ENCODE measurements around the gene RPS13.
"Not testable (repeated sequence)": the region's sequence is repeated elsewhere in the genome, so short reads cannot be mapped to it uniquely, and the experiment has no call there.

RPS13 gene

GRCh38 chr11:17077520-17078401 is at the start of gene RPS13:
RPS13 (minus strand) TSS chr11:17077667; CDS start chr11:17077641, 26 bp downstream.
- DNase-seq: peak; percentile 99

GRCh38 chr11:17121981-17122380 is 44.5 kb upstream of the RPS13 start:
- DNase-seq: no peak

DNA sequence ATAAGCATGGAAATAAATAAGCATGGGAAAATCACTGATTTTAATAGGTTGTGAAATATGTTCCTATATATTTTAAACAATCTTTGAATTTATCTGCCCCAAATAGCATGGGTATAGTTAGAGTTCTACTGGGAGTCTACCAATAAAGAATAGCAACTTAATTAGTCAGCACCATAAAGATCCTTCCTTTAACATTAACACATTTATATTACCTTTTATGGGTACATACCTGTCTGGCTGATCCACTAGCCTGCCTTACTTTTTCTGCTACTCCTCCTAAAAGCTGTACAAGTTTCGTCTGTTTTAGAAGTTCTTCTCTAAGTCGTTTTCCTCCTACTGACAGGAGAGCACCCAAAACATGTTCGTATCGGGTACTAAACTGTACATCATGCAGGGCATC is 39.8 kb upstream of the RPS13 start:
- DNase-seq: no peak

DNA sequence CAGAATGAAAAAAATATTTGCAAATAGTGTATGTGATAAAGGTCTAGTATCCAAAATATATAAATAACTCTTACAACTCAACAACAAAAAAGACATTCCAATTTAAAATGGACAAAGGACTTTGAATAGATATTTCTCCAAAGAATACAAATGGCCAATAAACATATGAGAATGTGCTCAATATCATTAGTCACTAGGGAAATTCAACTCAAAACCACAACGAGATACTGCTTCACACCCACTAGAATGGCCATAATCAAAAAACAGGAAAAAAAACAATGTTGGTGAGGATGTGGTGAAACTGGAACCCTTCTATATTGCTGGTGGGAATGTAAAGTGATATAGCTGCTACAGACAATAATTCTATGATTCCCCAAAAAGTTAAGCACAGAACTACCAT is 38.6 kb upstream of the RPS13 start:
- DNase-seq: no peak

DNA sequence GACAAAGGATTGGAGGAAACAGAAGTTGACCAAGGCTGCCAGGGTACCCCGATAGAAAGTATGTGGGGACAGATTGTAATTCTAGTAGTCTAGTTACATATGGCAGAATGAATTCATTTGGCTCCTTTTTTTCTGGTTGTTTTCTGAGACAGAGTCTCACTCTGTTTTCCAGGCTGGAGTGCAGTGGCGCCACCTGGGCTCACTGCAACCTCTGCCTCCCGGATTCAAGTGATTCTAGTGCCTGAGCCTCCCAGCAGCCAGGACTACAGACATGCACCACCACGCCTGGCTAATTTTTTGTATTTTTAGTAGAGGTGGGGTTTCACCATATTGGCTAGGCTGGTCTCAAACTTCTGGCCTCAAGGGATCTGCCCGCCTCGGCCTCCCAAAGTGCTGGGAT is 30.3 kb upstream of the RPS13 start:
- DNase-seq: not testable (repeated sequence)

DNA sequence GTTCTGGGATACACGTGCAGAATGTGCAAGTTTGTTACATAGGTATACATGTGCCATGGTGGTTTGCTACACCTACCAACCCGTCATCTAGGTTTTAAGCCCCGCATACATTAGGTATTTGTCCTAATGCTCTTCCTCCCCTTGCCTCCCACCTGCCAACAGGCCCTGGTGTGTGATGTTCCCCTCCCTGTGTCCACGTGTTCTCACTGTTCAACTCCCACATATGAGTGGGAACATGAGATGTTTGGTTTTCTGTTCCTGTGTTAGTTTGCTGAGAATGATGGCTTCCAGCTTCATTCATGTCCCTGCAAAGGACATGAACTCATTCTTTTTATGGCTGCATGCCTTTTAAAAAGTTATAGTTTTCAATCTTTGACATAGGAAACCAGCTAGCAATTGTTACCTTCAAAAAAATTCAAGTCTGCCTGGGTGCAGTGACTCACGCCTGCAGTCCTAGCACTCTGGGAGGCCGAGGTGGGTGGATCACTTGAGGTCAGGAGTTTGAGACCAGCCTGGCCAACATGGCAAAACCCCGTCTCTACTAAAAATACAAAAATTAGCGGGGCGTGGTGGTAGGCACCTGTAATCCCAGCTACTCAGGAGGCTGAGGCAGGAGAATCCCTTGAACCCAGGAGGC is 28.1 kb upstream of the RPS13 start:
- DNase-seq: not testable (repeated sequence)

DNA sequence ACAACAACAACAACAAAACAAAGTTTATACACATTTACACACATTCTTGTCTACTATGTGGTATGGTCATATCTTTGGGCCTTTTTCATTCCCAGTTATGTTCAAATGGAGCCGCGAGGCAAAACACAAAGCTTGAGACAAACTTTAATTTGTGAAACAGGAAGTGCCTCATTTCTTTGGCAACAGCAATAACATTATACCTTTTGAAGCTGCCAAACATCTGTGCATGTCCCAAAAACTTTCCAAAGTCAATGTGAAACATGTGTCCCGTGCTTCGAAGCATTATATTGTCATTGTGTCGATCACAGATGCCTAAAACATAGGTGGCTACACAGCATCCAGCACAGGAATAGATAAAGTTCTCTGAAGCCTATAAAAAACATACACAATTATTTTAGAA is 25.0 kb upstream of the RPS13 start:
- no peak for DNase-seq

DNA sequence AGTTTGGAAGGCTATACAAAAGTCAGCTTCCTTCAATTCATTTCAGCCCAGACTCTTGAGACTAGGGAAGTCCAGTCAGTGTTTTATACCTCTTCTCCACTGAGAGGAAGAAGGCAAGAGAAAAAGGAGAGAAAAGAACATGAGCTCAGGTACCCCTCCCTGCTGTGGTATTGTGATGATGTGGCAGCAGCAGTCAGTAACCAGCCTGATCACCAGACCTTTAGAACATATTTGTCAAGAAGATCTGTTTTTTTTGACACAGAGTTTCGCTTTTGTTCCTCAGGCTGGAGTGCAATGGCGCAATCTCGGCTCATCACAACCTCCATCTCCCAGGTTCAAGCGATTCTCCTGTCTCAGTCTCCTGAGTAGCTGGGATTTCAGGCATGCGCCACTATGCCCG is 21.2 kb upstream of the RPS13 start:
- no peak for DNase-seq

GRCh38 chr11:17098038-17098437 is 20.6 kb upstream of the RPS13 start:
- no peak for DNase-seq

- not testable (repeated sequence) for DNase-seq
These were observed 8.5 kb upstream of the RPS13 start for GRCh38 chr11:17085976-17086375.

GRCh38 chr11:17077240-17077519 is 287 bp downstream of the RPS13 start:
- no peak for DNase-seq

DNA sequence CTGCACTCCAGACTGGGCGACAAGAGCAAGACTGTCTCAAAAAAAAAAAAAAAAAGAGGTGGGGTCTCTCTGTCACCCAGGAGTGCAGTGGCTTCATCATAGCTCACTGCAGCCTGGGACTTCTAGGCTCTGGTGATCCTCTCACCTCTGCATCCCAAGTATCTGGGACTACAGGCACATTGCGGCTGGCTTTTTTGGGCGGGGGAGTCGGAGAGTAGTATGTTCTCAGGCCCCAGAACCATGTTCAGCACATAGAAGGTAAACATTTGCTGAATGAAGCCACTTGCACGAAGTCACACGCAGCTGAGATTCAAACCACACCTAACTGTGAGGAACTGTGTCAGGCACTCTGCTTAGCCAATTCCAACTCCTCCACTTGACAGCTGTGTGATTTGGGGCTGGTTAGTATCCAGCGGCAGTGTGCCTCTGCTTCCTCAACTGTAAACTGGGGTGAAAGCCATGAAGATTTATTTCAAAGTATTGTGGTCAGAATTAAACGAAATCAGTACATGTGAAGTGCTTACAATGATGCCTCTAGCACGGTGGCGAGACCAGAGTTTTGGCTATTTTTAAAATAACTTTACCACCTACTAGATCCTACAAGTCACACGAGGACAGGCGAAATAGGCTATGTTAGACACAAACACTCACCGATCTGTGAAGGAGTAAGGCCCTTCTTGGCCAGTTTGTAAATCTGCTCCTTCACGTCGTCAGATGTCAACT is 789 bp downstream of the RPS13 start:
- no peak for DNase-seq

DNA sequence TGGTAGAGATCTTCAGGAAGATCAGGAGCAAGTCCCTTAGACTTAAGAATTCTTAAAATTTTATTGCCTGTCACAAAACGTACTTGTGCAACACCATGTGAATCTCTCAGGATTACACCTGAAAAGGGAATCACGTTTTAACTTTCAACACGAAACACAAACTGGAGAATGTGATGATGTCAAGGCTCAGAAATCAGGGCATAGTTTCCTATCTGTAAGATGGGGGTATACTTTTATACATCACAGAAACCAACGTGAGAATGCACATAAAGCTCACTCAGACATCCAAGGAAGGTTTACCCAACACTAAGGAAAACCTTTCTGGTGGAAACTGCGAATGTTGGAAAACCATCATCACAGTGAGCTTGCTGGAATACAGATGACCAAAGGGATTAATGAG is 2.0 kb downstream of the RPS13 start:
- no peak for DNase-seq

DNA sequence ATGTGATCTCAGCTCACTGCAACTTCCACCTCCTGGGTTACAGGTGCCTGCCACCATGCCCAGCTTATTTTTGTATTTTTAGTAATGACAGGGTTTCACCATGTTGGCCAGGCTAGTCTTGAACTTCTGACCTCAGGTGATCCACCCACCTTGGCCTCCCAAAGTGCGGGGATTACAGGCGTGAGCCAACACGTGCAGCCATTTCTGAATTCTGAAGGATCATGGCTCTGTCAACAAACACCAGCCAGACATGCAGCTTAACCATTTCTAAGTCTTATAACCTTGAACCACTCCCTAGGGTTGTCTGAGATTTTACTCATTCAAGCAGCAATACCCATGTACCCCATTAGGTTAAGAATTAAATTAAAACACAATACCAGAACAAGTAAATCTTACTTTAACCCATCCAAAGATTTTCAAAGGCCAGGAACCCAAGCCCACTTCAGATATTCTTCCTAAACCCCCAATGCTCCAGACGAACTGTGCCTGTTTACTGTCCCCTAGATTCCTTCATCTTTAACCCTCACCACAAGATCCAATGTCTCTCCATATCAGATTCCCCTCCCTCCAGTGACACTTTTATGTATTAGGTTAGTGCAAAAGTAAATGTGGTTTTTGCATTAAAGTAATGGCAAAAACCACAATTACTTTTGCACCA is 4.0 kb downstream of the RPS13 start:
- DNase-seq: no peak

DNA sequence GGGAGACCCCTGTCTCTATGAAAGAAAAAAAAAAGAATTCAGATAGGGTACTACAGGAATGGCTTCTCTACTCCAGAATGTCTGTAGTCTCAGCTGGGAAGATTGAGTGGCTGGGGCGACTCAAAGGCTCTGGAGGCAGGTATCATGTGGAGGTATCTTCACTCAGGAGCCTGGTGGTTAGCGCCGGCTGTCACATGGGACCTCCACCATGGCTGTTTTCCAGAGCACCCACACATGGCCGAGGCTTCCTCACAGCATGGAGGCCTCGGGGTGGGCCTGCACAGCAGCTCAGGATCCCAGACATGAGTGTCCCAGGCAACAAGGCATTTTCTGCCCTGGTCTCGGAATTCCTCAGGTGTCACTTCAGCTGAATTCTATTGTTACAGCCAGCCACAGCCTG is 10.1 kb downstream of the RPS13 start:
- DNase-seq: no peak

- no peak for DNase-seq
These were observed 10.8 kb downstream of the RPS13 start for GRCh38 chr11:17066691-17067090.

- peak; percentile 14 for DNase-seq
These were observed 14.1 kb downstream of the RPS13 start for GRCh38 chr11:17063171-17064002.

GRCh38 chr11:17051146-17051545 is 26.3 kb downstream of the RPS13 start:
- DNase-seq: not testable (repeated sequence)

DNA sequence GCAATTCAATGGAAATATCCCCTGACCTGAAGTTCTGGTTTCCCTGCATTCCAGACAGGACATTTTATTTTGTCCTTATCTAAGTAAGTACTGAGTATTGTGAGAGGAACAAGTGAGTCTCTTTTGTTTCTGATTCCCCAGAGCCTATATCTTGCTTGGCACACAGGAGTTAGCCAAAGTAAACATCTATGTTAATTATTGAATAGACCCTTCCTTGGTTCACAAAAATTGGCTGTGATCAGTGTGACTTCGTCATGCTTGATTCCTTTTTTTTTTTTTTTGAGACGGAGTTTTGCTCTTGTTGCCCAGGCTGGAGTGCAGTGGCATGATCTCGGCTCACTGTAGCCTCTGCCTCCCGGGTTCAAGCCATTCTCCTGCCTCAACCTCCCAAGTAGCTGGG is 29.0 kb downstream of the RPS13 start:
- not testable (repeated sequence) for DNase-seq

DNA sequence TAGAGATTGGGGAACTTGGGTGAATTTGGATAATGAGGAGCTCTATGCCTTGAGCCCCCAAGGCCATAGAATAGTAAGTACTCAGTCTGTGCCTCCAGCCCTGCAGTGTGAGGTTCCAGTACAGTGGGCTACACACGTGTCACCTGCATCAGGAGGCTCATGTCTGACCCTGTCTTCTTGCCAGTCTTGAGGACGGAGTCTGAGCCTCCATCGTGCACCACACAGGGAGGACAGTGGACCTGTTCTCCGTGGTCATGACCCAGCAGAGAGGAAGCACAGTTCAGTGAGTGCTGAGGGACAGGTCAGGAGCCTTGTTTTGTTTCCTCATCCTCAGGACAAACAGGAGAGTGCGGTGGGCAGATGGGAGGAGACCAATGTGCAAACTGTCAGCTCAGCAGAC is 30.8 kb downstream of the RPS13 start:
- DNase-seq: no peak

- no peak for DNase-seq
These were observed 40.5 kb downstream of the RPS13 start for GRCh38 chr11:17036666-17037658.
